ENCODE results near the gene GPR161.

DNA sequence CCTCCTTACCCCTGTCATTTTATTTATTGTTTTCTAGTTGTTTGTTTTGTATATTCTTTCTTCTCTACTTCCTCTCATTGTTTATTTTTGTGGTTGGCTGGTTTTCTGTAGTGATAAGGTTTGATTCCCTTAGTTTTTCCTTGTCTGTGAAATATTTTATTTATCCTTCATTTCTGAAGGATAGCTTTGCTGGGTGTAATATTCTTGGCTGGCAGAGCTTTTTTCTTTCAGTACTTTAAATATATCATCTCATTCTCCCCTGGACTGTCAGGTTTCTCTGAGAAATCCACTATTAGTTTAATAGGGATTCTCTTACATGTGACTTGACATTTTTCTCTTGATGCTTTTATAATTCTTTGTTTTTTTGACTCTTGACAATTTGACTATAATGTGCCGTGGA lies 23.2 kb upstream of the GPR161 start:
- TF ChIP-seq, protein P1, sequence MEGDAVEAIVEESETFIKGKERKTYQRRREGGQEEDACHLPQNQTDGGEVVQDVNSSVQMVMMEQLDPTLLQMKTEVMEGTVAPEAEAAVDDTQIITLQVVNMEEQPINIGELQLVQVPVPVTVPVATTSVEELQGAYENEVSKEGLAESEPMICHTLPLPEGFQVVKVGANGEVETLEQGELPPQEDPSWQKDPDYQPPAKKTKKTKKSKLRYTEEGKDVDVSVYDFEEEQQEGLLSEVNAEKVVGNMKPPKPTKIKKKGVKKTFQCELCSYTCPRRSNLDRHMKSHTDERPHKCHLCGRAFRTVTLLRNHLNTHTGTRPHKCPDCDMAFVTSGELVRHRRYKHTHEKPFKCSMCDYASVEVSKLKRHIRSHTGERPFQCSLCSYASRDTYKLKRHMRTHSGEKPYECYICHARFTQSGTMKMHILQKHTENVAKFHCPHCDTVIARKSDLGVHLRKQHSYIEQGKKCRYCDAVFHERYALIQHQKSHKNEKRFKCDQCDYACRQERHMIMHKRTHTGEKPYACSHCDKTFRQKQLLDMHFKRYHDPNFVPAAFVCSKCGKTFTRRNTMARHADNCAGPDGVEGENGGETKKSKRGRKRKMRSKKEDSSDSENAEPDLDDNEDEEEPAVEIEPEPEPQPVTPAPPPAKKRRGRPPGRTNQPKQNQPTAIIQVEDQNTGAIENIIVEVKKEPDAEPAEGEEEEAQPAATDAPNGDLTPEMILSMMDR (conservative IDR thresholded peaks at IDR 0.05; ENCODE audit: low read depth in 2 of 2), result no peak
- TF ChIP-seq POLR2AphosphoS5 (IDR thresholded peaks at IDR 0.05; ENCODE audit: low read depth) (no peak), EZH2 (IDR thresholded peaks at IDR 0.05; ENCODE audit: low read depth, unreplicated experiment) (no peak), EZH2phosphoT487 (IDR thresholded peaks at IDR 0.05; ENCODE audit: unreplicated experiment) (no peak)
- TF ChIP-seq, protein P2, sequence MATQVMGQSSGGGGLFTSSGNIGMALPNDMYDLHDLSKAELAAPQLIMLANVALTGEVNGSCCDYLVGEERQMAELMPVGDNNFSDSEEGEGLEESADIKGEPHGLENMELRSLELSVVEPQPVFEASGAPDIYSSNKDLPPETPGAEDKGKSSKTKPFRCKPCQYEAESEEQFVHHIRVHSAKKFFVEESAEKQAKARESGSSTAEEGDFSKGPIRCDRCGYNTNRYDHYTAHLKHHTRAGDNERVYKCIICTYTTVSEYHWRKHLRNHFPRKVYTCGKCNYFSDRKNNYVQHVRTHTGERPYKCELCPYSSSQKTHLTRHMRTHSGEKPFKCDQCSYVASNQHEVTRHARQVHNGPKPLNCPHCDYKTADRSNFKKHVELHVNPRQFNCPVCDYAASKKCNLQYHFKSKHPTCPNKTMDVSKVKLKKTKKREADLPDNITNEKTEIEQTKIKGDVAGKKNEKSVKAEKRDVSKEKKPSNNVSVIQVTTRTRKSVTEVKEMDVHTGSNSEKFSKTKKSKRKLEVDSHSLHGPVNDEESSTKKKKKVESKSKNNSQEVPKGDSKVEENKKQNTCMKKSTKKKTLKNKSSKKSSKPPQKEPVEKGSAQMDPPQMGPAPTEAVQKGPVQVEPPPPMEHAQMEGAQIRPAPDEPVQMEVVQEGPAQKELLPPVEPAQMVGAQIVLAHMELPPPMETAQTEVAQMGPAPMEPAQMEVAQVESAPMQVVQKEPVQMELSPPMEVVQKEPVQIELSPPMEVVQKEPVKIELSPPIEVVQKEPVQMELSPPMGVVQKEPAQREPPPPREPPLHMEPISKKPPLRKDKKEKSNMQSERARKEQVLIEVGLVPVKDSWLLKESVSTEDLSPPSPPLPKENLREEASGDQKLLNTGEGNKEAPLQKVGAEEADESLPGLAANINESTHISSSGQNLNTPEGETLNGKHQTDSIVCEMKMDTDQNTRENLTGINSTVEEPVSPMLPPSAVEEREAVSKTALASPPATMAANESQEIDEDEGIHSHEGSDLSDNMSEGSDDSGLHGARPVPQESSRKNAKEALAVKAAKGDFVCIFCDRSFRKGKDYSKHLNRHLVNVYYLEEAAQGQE (IDR thresholded peaks at IDR 0.05; ENCODE audit: unreplicated experiment), result no peak
